NCI-H146 (cell line): ENCODE data around the gene DNAJC16.

Experiments
- DNase-seq: peaks from one replicate; lab custom pipeline; 2025; lab: John Stamatoyannopoulos, UW

The DNAJC16 gene

GRCh38 chr1:15540186-15540585 is 13.5 kb downstream of the DNAJC16 start:
- DNase-seq: no peak

GRCh38 chr1:15541231-15541792 is 14.7 kb downstream of the DNAJC16 start:
- DNase-seq: no peak

GRCh38 chr1:15542388-15543250 is 16.0 kb downstream of the DNAJC16 start:
- DNase-seq: no peak

- DNase-seq: no peak
Observed at GRCh38 chr1:15543251-15543588, 16.6 kb downstream of the DNAJC16 start.

- no peak for DNase-seq
Observed at GRCh38 chr1:15543589-15544568, 17.2 kb downstream of the DNAJC16 start.

GRCh38 chr1:15546641-15547040 is 20.0 kb downstream of the DNAJC16 start:
- DNase-seq: no peak

GRCh38 chr1:15550573-15550972 is 23.9 kb downstream of the DNAJC16 start:
- DNase-seq: no peak

GRCh38 chr1:15557008-15557407 is 30.4 kb downstream of the DNAJC16 start:
- no peak for DNase-seq

GRCh38 chr1:15557594-15557993 is 30.9 kb downstream of the DNAJC16 start:
- no peak for DNase-seq

- DNase-seq: no peak
Observed at GRCh38 chr1:15558516-15558915, 31.9 kb downstream of the DNAJC16 start.

- no peak for DNase-seq
Observed at GRCh38 chr1:15559189-15559810, 32.7 kb downstream of the DNAJC16 start.

- no peak for DNase-seq
Observed at GRCh38 chr1:15568387-15569073, 41.9 kb downstream of the DNAJC16 start.

- no peak for DNase-seq
Observed at GRCh38 chr1:15570861-15571260, 44.2 kb downstream of the DNAJC16 start.

- no peak for DNase-seq
Observed at GRCh38 chr1:15571266-15571665, 44.6 kb downstream of the DNAJC16 start.

- no peak for DNase-seq
Observed at GRCh38 chr1:15573477-15573876, 46.8 kb downstream of the DNAJC16 start.

- no peak for DNase-seq
Observed at GRCh38 chr1:15574741-15575140, 48.1 kb downstream of the DNAJC16 start.

- no peak for DNase-seq
Observed at GRCh38 chr1:15575549-15576150, 49.0 kb downstream of the DNAJC16 start.

GRCh38 chr1:15577691-15578090 is 51.0 kb downstream of the DNAJC16 start:
- DNase-seq: no peak

- DNase-seq: no peak
Observed at GRCh38 chr1:15578921-15579682, 52.5 kb downstream of the DNAJC16 start.

- no peak for DNase-seq
Observed at GRCh38 chr1:15579683-15580047, 53.0 kb downstream of the DNAJC16 start.
